ENCODE data around the gene PTPRT. TPM values are rescaled to one million over a fixed set of nuclear protein-coding genes. Genes with fewer than 3 reads are reported as not detected.

Gene PTPRT
- total and polyA plus RNA-seq, 2 of the 4 experiments (the other 2 are of a cell fraction), result not detected

DNA sequence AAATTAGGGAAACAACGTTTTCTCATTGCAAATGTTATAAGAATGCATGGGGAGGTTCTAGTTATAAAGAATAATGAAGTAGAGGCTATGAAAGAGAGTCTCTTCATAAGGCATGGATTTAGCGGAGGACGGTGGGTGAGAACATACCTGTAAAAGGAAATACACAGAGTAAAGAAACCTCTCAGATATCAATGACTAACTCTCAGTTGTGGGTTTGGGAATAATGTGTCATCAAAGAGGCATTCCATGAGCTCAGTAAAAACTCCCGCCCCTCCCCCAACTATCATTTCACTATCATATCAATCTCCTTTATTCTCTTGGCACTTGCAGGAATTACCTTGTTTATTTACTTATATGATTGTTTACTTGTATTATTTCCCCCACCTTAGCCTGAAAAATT lies 695.4 kb downstream of the PTPRT start:
- dilution Hi-C loops (cut with HindIII; ENCODE audit: low sequenced_read_pairs, unreplicated experiment) (no loop called here), intact Hi-C loops (cut with micrococcal nuclease) (no loop called here), in situ Hi-C loops (cut with MboI; ENCODE audit: low sequenced_read_pairs) (no loop called here)
- Histone ChIP-seq H3K9ac (ENCODE audit: low read depth, low read length) (no peak overlapping the region), H2BK5ac (ENCODE audit: low read depth, low read length, poor library complexity, severe bottlenecking) (no peak overlapping the region), H2AK5ac (ENCODE audit: low read depth, low read length) (no peak overlapping the region), H3K14ac (replicated peaks; ENCODE audit: low read depth, low read length) (no peak overlapping the region), H3K18ac (ENCODE audit: low read depth, low read length) (no peak overlapping the region), H2BK20ac (ENCODE audit: low read depth, low read length) (no peak overlapping the region), H4K8ac (ENCODE audit: low read depth in 2 of 2, low read length in 2 of 2) (no peak overlapping the region), H3K9me1 (ENCODE audit: insufficient read depth, low read length) (no peaks in the 10 kb centered on the region), H2AK9ac (replicated peaks; ENCODE audit: low read depth, low read length, poor library complexity) (no peak overlapping the region), H3K36me3 (ENCODE audit: control insufficient read depth, insufficient read depth, low read length) (no peaks in the 10 kb centered on the region), H3K9me3 (ENCODE audit: control insufficient read depth, insufficient read depth, low read length) (peaks cover 2% of the 10 kb centered on the region; the same call in 1 of the 2 replicates), H3K4me2 (ENCODE audit: low read depth, low read length) (no peak overlapping the region), H3K4me1 (ENCODE audit: control insufficient read depth, insufficient read depth, low read length) (no peaks in the 10 kb centered on the region), H3K27me3 (ENCODE audit: control insufficient read depth, insufficient read depth, low read length) (no peaks in the 10 kb centered on the region), H4K20me1 (ENCODE audit: insufficient read depth, low read length) (no peaks in the 10 kb centered on the region), H4K91ac (ENCODE audit: insufficient read depth, low read depth, low read length) (no peak overlapping the region), H2BK120ac (ENCODE audit: low read depth, low read length) (no peak overlapping the region), H3K56ac (ENCODE audit: extremely low read depth, insufficient read depth, low read length) (no peak overlapping the region), H3K23ac (ENCODE audit: low read depth, low read length) (no peak overlapping the region), H2BK15ac (ENCODE audit: low read depth, low read length) (no peak overlapping the region), H4K5ac (ENCODE audit: low read depth, low read length) (no peak overlapping the region), H3K27ac (ENCODE audit: insufficient read depth, low read length) (no peak overlapping the region), H3K4me3 (ENCODE audit: insufficient read depth, low read depth, low read length) (no peak overlapping the region), H3K79me1 (ENCODE audit: low read depth in 1 of 2, low read length in 2 of 2) (no peaks in the 10 kb centered on the region), H3K4ac (ENCODE audit: low read depth, low read length) (no peak overlapping the region), H2AFZ (replicated peaks; ENCODE audit: low read length, poor library complexity) (no peak overlapping the region)
- DNase-seq (no peak), ATAC-seq (ENCODE audit: low read depth) (no peak)
- CTCF ChIA-PET, result no interaction called here
- POLR2A ChIA-PET (ENCODE audit: unreplicated experiment), result no interaction called here
- no CpG with 5 or more reads among the region's 4 CpGs for WGBS, 2 experiments (ENCODE audit: extremely low coverage in 2 of 2, insufficient read length in 1 of 2)
- BruUV-seq (replicated peaks), result no TSS peak
- TF ChIP-seq RFX5 (IDR thresholded peaks at IDR 0.05; ENCODE audit: low read depth, low read length) (no peak), NFE2L2 (IDR thresholded peaks at IDR 0.05; ENCODE audit: low read depth, low read length) (no peak), POLR2A (IDR thresholded peaks at IDR 0.05; ENCODE audit: low read depth, low read length) (no peak), FOS (IDR thresholded peaks at IDR 0.05; ENCODE audit: low read depth, low read length) (no peak)

Data from IMR-90 (cell line).